ENCODE data around the gene GDPD4.

- TF ChIP-seq SP1 (IDR thresholded peaks at IDR 0.05), result no peak
- no peak for TF ChIP-seq SUZ12 (IDR thresholded peaks at IDR 0.05)
- no peak for TF ChIP-seq HDGF (IDR thresholded peaks at IDR 0.05; ENCODE audit: borderline replicate concordance)
Observed at GRCh38 chr11:77180346-77180745, 121.1 kb downstream of the GDPD4 start.
